Gastroesophageal sphincter (tissue), 3 donors: Measurements from ENCODE around the gene P3H3.

ENCODE experiments used
- CTCF ChIP-seq, 4 experiments: fragments of 200-600 bp in 2 of 4; fragments of 450-650 bp in 2 of 4; sonication (generic) in 1 of 4; IDR thresholded peaks; one replicate each; pipeline ENCODE4 v1.5.1; 2017 to 2019; ENCODE audit warnings: antibody characterized with exemption in 4 of 4, mild to moderate bottlenecking in 2 of 4, moderate library complexity in 2 of 4
- EP300 ChIP-seq: sonication (generic); formaldehyde crosslinking; IDR thresholded peaks from one replicate; pipeline ENCODE4 v1.6.1; 2017; ENCODE audit warnings: antibody characterized with exemption, mild to moderate bottlenecking
- POLR2A ChIP-seq, 2 donors: fragments of 450-650 bp; IDR thresholded peaks; one replicate each; pipeline ENCODE4 v1.6.1; 2017; ENCODE audit warnings: antibody characterized with exemption in 2 of 2, mild to moderate bottlenecking in 2 of 2, moderate library complexity in 1 of 2
- POLR2AphosphoS5 ChIP-seq: sonication (generic); formaldehyde crosslinking; IDR thresholded peaks from one replicate; pipeline ENCODE4 v1.6.1; 2017; ENCODE audit warnings: antibody characterized with exemption

DNA sequence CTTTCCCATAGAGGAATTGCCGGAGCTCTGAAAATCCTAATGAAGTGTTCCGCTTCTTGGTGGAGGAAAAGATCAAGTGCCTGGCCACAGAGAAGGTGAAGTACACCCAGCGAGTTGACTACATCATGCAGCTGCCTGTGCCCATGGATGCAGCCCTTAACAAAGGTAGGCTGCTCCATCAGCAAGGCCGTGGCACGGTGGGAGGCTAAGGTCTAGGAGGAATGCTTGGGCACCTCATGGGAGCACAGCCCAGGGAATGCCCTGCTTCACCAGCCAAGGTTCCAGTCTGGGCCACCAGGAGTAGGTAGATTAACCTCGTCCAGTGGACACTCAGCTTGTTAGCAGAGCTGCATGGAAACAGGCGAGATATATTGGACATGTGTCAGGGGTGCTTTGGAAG lies 32.7 kb downstream of the P3H3 start:
- TF ChIP-seq CTCF (IDR thresholded peaks at IDR 0.05) (no peak), EP300 (no peak), POLR2A (IDR thresholded peaks at IDR 0.05) (no peak), POLR2AphosphoS5 (no peak)
